Activated CD4-positive, alpha-beta T cell treated with anti-CD3 and anti-CD28 coated beads, Interleukin-10, Interleukin-2, amounts not matched to agents 100 ng/mL and 50 ng/mL, durations not matched to agents 16 hours and 8 hours (primary cell): ENCODE data around the gene NKIRAS1.
A peak's percentile ranks its signal among the peaks of the same experiment; 100 is the strongest.
"Not testable (repeated sequence)": the region's sequence is repeated elsewhere in the genome, so short reads cannot be mapped to it uniquely, and the experiment has no call there.

ENCODE experiments used
- DNase-seq: peaks from one replicate; pipeline ENCODE4 v3.0.0-alpha.2; 2020

The NKIRAS1 gene

DNA sequence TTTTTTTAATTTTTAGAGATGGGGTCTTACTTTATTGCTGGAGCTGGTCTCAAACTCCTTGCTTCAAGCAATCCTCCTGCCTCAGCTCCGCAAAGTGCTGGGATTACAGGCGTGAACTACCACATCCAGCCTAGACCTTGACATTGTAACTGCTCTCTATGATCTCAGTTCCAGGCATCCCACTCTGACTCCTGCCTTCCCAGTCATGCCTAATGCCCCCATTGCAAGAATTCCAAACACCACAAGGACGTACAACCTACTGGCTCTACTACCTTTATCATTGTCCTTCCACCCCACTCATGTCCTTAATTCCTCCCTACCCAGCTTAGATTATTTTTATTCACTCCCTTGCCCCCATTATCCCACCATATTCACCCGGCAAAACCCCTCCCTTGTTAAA, 21.6 kb downstream of the NKIRAS1 start:
- no peak for DNase-seq

DNA sequence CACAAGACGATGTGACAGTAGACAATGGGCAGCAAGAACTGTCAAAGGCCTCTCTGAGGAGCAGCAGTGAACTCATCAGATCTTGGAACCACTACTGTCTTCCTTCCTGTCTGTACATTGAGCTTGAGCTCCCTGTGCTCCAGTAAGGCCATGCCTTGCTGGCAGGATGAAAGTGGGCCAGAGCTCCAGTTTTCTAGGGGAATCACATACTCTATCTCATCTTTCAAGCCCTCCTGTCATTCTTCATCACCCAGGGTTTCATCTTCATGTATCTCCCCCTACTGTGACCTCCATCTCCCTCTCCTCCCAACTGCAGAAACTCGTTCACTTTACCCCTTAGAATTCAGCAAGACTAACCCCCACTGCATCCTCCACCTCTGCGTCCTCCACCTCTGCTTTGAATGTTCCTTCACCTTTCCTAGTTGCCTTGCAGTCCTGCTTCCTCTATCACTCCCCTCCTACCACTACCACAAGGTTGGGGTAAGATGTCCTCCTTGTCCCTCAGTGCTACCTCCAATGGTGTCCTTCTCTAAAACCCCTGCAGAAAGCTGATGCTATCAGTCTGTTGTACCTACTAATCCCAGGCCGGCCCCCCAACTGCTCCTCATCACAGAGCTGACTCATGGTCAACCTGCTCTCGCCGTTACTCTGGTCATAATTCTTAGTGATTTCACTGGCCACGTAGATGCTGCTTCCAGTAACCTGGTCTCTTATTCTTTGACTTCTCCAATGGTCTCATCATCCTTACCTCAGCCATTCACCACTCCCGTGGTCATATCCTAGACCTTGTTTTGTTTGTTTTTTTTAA, 22.3 kb downstream of the NKIRAS1 start:
- no peak for DNase-seq

DNA sequence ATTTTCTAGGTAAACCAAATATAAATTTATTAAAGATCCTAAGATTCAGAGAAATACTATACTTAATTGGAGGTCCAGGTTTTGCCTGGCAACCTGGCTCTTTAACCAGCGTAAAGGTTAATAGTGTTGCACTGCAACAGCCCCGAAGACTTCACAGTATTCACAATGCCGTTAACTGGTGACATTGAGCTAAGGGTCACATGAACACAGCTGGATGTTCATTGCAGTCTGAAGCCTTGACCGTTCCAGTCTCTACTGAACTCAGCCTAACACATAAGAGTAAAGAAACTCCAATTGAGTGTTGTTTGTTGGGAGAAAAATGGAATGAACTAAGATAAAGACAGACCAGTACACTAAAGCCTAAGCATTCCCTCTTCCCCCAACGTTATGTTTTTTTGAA, 26.8 kb downstream of the NKIRAS1 start:
- DNase-seq: no peak

DNA sequence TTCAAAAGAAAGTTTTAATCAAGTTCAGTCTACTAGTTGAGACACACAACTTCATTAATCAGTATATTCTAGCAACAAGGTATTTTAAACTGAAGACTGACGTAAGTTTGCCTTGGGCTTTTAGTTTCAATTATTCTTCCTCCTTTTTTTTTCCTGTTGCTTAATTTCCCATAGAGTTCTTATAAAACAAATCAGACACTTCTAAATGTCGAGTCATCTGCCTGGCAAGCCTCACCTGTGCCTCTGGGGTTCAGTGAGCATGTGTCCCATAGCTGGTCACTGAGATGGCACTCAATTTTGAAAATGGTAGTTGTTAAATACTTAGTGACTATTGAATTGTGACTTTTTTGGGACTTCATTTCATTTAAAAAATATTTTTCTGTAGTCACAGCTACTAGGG, 27.4 kb downstream of the NKIRAS1 start:
- no peak for DNase-seq

DNA sequence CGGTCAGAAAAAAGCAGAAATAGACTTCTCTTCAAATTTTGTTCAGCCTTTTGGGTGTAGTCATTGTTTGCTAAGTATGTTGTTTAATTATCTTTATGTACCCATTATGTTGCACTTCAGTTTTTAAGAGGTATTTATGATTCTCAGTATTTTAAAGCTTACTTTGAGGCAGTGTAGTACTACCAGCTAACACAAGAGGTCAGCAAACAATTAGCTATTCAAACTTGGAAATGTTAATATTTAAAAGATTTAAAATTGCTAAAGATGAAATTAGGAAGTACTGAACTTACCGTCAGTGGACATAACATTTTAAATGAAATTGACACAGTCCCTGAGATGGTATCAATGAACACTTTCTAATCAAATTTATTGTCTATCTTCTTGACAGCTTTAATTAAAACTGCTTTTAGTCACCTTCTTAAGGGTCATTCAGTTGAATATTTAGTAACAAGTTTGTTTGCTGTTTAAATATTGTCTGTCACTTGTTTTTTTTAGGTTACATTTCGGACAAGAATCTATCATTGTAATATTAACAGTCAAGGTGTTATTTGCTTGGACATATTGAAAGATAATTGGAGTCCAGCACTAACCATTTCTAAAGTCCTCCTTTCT, 28.1 kb downstream of the NKIRAS1 start:
- peak; percentile 25 for DNase-seq

DNA sequence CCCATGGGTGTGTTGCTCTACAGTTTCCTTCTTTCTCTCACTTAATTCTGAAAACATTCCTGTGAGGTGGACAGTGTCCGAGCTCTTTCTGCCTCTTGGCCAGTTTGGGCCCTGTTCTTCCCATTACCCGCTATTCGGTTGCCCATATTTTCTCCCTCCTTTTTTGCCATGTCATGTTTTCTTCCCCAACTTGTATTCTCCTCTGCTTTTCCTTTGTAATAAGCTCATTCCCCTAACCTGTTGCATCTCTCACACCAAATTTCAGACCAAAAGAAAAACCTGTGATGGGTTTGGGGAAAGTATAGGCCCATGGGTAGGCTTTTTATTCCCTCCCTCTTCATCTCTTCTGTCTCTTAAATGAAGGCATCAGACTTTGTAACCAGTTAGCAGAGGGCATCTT, 30.5 kb downstream of the NKIRAS1 start:
- no peak for DNase-seq

DNA sequence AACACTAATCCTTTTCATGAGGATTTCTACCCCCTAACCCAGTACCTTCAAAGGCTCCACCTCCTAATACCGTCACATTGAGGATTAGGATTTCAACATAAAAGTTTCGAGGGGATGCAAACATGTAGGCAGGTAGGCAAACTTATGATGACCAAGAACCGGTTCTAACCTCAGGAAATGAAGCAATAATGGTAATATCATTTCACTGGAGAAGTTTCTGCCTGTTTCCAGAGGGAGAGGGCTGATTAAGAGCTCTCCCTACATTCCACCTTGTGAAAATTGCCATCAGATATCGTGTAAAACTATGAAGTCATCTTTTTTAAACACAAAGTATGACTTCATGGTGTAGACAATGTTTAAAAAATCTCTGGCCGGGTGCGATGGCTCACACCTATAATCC, 31.6 kb downstream of the NKIRAS1 start:
- DNase-seq: no peak

DNA sequence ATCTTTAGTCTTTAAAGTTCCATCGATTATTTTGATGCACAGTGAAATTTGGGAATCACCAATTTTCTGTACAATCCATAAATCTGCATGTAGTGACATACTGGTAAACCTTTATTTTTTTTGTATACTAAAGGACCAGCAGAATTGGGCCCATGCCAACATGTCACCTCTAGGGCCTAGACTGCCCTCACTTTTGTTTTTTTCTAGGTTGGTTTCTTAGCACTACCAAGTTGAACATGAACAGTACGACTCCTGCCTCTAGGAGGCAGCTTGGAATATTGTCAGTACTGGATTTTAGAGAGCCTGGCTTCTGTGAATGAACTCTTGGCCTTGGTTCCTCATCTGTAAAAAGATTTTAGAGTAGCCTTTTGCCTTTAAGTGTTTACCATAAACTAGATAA, 32.3 kb downstream of the NKIRAS1 start:
- DNase-seq: no peak

DNA sequence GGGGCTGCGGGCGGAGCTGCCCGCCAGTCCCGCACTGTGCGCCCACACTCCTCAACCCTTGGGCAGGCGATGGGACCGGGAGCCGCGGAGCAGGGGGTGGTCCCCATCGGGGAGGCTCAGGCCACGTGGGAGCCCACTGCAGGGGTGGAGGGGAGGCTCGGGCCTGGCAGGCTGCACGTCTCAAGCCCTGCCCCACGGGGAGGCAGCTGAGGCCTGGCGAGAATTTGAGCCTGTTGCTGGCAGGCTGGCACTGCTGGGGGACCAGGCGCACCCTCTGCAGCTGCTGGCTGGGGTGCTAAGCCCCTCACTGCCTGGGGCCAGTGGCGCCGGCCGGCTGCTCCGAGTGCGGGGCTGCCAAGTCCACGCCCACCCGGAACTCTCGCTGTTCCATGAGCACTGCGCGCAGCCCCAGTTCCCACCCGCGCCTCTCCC, 34.3 kb downstream of the NKIRAS1 start:
- no peak for DNase-seq

DNA sequence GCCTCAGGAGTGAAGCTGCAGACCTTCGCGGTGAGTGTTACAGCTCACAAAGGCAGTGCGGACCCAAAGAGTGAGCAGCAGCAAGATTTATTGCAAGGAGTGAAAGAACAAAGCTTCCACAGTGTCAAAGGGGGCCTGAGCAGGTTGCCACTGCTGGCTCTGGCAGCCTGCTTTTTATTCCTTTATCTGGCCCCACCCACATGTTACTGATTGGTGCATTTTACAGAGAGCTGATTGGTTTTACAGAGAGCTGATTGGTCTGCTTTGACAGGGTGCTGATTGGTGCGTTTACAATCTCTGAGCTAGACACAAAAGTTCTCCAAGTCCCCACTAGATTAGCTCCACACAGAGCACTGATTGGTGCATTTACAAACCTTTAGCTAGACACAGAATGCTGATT, 34.8 kb downstream of the NKIRAS1 start:
- not testable (repeated sequence) for DNase-seq

DNA sequence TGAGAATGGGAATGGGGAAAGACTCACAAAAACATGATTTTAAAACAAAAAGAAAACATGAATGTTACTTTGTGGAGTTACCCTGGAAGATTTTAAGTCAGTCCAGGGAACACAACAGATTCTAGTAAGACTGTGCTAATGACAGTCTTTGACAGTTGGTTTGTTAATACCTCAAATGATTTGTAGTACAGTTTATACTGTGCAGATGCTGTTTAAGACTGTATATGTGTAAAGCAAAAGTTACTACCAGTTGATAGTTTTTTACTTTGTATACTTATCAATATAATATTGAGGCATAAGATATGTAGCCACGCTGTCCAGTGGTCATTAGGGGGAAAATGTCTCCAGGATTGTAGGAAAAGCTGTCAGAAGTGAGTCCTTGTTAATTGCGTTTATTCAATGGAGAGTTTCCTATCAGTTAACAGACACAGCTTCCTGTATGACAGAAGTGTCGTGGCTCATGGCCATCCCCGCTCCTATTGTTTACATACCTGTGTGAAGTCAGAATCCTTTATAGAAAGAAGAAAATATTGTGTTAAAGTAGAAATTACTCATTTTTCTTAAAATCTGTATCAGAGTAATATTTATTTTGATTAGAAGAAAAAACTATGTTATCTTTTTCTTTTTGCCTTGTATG, 36.0 kb downstream of the NKIRAS1 start:
- no peak for DNase-seq

DNA sequence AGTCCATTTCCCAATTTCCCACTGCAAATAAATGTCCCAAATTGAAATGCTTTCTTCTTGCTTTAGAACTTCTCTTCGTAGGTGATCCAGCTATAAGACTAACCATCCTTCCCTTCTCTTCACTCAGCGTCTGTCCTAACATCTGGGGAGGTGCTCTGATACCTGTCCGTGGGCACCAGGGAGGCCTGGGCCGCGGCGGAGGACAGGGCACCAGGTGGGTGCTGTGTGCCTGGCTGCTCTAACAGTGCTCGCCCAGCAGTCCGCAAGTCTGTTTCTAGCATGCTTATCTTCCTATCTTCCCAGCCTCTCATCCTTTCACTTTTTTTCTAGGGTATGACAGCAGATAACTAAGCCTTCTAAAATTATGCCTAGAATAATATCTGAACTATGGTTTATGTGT, 37.3 kb downstream of the NKIRAS1 start:
- no peak for DNase-seq

DNA sequence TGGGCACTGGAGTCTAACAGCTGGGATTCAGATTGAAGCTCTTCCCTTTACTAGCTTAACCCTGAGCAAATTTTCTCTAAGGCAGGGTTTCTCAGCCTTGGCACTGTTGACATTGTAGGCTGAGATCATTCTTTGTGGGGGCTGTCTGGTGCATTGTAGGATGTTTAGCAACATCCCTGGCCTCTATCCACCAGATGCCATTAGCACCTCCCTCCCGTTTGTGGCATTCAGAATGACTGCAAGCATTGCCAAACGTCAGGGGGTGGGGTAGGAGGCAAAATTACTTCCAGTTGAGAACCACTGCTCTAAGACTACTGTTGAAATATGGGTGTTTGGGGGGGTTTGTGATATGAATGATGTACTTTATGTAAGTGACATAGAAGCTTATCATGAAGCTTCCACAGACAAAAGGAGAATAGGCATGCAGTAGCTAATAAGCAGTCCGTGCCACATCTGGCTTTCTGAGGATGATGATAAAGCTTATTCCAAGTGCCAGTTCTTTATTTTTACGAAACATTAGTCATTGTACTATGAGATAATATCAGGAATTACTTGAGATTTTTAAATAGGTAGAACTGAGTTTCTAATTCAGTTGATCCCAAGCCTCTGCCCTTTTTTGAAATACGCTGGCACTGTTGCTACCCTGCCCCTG, 39.3 kb downstream of the NKIRAS1 start:
- no peak for DNase-seq

DNA sequence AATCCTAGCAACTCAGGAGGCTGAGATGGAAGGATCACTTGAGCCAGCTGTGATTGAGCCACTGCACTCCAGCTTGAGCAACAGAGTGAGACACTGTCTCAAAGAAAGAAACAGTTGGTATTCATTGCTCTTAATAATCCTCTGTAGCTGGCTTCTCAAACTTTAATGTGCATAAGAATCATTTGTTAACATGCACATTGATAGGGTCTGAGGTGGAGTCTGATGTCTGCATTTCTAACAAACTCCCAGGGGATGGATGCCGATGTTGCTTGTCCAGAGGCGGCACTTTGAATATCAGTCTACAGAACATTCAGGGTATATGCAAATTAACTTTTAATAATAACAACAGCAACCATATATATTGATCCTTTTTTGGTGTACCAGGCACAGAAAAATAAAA, 39.9 kb downstream of the NKIRAS1 start:
- no peak for DNase-seq

DNA sequence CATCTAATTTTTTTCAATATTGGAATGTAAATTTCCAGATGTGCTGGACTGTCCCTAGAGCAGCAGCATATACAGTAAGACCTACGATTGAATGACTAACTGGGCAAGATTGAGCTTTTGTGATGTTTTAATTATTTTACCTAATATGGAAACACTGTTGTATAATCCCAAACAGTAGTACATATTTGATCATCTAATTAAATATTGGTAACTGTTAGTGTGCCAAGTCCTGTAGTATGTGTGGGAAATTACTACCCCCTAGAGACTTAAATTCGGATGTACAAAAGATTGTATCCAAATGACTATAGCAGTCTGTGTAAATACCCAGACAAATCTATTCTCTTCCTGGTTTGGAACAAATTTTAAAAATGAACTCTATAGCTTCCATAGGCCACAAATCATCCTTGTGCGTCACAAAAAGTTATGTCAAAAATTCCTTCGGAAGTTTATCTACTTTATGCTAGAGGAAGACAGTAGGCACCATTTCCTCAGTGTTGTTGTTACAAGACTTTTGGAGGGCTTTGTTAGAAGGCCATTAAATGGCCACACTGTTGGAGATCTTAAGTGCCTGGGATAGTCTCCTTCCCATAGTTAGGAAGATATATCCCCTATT, 41.6 kb downstream of the NKIRAS1 start:
- no peak for DNase-seq

DNA sequence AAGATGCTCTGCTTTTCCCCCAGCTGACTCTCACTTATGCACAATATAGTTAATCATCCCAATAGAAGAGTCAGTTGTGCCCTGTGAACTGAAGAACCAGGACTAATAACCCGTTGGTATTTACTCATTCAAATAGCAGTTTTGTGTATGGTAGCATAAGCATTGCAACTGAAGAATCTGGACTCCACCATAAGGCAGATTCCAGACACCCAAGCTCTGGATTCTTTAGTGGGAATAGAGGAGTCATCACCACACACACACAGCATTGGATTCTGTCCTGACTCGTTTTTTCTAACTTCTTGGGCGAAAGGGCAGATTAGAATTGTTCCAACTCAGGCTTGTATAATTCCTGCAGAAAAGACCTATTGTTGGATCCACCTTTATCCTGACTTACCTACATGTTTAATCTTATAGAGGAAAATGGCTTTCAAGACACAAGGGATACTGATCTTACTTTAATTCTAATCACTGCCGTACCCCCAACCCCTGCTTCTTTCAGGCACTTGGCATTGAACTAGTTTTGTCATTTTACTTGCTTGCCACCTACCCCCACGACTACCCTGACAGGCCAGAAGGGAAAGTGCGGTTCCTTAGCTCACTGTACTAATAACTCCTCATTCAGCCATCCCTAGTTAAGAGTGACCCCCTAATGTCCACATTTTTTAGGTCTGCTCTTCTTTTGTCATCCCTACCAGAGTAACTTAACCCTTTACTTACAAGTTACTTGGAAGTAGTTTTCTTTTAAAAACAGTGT, 42.3 kb downstream of the NKIRAS1 start:
- DNase-seq: no peak

DNA sequence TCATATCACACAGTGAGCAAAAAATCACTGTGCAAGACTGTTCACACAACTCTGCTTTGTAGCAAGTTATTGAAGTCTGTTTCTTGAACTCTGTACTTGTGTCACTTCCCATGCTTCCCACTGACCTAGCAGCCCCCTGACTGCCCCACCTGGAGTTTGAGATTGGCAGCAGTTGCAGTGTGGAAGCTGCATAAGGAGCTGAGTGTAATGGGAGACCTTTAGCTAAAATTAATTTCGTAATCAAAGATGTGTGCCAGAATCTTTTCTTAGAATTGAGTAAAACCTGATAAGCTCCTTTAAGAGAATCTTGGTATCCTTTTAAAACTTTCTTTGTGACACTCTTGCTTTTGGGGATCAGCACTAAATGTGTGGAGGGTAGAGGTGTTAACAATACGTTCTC, 42.8 kb downstream of the NKIRAS1 start:
- DNase-seq: no peak

DNA sequence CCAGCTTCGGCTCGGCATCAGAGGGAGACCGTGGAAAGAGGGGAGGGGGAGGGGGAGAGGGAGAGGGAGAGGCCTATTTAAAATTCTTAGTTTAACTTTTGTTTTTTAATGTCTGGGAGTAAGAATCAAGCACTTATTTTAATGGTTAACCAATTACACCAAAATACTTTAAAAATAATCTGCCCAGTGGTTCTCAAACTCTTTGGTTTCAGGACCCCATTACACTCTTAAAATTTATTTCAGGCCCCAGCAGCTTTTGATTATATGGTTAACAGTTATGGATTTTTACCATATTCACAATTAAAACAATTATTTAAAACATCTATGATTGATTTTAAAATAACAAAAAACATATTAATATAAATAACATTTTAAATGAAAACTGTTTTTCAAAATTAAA, 44.5 kb downstream of the NKIRAS1 start:
- DNase-seq: no peak

DNA sequence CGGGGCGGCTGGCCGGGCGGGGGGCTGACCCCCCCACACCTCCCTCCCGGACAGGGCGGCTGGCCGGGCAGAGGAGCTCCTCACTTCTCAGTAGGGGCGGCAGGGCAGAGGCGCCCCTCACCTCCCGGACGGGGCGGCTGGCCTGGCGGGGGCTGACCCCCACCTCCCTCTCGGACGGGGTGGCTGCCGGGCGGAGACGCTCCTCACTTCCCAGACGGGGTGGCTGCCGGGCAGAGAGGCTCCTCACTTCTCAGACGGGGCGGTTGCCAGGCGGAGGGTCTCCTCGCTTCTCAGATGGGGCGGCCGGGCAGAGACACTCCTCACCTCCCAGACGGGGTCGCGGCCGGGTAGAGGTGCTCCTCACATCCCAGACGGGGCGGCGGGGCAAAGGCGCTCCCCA, 45.4 kb downstream of the NKIRAS1 start:
- DNase-seq: not testable (repeated sequence)

DNA sequence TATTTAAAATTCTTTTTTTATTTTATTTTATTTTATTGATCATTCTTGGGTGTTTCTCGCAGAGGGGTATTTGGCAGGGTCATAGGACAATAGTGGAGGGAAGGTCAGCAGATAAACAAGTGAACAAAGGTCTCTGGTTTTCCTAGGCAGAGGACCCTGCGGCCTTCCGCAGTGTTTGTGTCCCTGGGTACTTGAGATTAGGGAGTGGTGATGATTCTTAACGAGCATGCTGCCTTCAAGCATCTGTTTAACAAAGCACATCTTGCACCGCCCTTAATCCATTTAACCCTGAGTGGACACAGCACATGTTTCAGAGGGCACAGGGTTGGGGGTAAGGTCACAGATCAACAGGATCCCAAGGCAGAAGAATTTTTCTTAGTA, 46.1 kb downstream of the NKIRAS1 start:
- DNase-seq: not testable (repeated sequence)

DNA sequence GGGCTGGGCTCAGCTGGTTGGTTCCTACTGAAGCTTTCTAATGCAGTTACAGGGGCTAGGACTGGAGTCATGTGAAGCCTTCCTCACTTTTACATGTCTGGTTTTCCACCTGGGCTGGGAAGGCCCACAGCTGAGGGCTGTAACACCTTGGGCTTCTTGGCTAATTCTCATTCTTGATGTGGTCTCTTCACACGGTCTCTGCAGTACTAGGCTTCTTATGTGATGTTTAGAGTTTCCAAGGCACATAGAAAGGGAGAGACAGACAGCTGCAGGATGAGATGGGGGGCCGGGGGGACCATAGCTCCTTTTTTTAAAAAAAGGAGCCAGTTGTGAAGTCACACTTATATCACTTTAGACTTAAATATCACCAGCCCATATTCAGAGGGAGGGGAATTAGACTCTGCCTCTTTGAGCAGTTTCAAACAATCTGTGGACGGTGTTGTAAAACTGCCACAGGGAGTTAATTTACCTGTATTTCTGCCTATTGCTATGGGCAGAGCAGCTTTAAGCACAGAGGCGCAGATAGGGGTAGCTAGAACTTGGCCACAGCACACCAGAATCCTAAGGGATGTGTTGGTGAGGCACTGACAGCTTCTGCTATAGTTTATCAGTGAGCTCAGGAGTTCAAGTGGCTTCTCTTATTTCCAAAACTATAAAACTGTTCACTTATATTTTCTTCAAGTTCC, 46.7 kb downstream of the NKIRAS1 start:
- no peak for DNase-seq

DNA sequence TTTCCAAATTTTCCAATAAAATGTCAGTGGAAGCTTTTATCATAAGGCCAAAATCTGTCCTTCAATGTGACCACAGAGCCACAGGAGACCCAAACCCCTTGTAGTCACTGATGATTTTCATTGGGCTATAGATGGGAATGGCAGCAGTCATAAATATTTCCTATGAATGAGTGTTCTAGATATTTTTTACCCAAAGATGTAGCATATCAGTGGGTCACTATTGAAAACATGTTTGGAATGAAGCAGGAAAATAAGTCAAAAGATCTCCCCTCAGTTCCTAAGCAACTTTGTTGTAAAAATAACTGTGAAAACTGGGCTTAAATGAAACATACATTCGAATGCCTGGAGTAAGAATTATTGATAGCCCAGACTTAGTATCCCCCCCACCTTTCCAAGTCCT, 49.0 kb downstream of the NKIRAS1 start:
- DNase-seq: no peak
